ENCODE data around the gene MRPS12. TPM values are rescaled to one million over a fixed set of nuclear protein-coding genes. Genes with fewer than 3 reads are reported as not detected.

The MRPS12 gene
- total and polyA plus RNA-seq, 9 of the 15 experiments (the other 6 are each of a cell fraction or from before 2014, with no cell fraction given) = 8.1 to 174 (median 52.0) TPM

GRCh38 chr19:38905620-38906019, 25.1 kb upstream of the MRPS12 start:
- peaks cover 31% of the 10 kb centered on the region; the same call in 1 of the 3 replicates for H3K36me3 ChIP-seq (ENCODE audit: control insufficient read depth, insufficient read depth, low read length)
- in situ Hi-C loops (cut with MboI) = no loop called here
- intact Hi-C loops (cut with micrococcal nuclease) = no loop called here
- DNase-seq (ENCODE audit: extremely low read depth in 1 of 4, low spot score in 3 of 4) (no peak), FAIRE-seq (no peak), ATAC-seq (no peak)
- TF ChIP-seq BCL6 (CRISPR knock-in tag; IDR thresholded peaks at IDR 0.05) (no peak), RB1 (IDR thresholded peaks at IDR 0.05; ENCODE audit: low read depth) (no peak), KAT8 (IDR thresholded peaks at IDR 0.05; ENCODE audit: low read depth) (no peak), THRAP3 (IDR thresholded peaks at IDR 0.05; ENCODE audit: borderline replicate concordance) (no peak), ZNF282 (CRISPR knock-in tag; IDR thresholded peaks at IDR 0.05) (no peak), GATA2 (CRISPR knock-in tag; IDR thresholded peaks at IDR 0.05) (no peak), MCM3 (IDR thresholded peaks at IDR 0.05) (no peak), COPS2 (conservative IDR thresholded peaks at IDR 0.05) (no peak), MIER1 (IDR thresholded peaks at IDR 0.05; ENCODE audit: low read depth) (no peak), TCF7 (IDR thresholded peaks at IDR 0.05; ENCODE audit: borderline replicate concordance) (no peak), BRCA1 (IDR thresholded peaks at IDR 0.05) (no peak), BRCA1 (CRISPR knock-in tag; IDR thresholded peaks at IDR 0.05) (no peak), BACH1 (tag; IDR thresholded peaks at IDR 0.05) (no peak), ZNF507 (tag; conservative IDR thresholded peaks at IDR 0.05) (no peak), ESRRA (IDR thresholded peaks at IDR 0.05; ENCODE audit: borderline replicate concordance, low read depth) (no peak), USF2 (CRISPR knock-in tag; IDR thresholded peaks at IDR 0.05) (no peak), ZSCAN29 (IDR thresholded peaks at IDR 0.05) (no peak)
- TF ChIP-seq, protein P1, sequence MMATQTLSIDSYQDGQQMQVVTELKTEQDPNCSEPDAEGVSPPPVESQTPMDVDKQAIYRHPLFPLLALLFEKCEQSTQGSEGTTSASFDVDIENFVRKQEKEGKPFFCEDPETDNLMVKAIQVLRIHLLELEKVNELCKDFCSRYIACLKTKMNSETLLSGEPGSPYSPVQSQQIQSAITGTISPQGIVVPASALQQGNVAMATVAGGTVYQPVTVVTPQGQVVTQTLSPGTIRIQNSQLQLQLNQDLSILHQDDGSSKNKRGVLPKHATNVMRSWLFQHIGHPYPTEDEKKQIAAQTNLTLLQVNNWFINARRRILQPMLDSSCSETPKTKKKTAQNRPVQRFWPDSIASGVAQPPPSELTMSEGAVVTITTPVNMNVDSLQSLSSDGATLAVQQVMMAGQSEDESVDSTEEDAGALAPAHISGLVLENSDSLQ (IDR thresholded peaks at IDR 0.05) = no peak
- TF ChIP-seq, protein P2, sequence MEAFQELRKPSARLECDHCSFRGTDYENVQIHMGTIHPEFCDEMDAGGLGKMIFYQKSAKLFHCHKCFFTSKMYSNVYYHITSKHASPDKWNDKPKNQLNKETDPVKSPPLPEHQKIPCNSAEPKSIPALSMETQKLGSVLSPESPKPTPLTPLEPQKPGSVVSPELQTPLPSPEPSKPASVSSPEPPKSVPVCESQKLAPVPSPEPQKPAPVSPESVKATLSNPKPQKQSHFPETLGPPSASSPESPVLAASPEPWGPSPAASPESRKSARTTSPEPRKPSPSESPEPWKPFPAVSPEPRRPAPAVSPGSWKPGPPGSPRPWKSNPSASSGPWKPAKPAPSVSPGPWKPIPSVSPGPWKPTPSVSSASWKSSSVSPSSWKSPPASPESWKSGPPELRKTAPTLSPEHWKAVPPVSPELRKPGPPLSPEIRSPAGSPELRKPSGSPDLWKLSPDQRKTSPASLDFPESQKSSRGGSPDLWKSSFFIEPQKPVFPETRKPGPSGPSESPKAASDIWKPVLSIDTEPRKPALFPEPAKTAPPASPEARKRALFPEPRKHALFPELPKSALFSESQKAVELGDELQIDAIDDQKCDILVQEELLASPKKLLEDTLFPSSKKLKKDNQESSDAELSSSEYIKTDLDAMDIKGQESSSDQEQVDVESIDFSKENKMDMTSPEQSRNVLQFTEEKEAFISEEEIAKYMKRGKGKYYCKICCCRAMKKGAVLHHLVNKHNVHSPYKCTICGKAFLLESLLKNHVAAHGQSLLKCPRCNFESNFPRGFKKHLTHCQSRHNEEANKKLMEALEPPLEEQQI (IDR thresholded peaks at IDR 0.05) = no peak
- H3K4me3 ChIP-seq = no peak overlapping the region
- H3K27ac ChIP-seq (ENCODE audit: extremely low read depth, low read depth, low read length) = no peak overlapping the region
- no peaks in the 10 kb centered on the region for H4K20me1 ChIP-seq (replicated peaks; ENCODE audit: control insufficient read depth, insufficient read depth, low read length)
- BruUV-seq (replicated peaks) = no TSS peak
- 85% methylated on average over 4 of the region's 4 CpGs for WGBS (ENCODE audit: insufficient coverage, low coverage, missing lambda C conversion rate)
- no peak overlapping the region for H3K4me2 ChIP-seq (ENCODE audit: insufficient read depth, low read length)
- no peaks in the 10 kb centered on the region for H3K9me1 ChIP-seq (ENCODE audit: control insufficient read depth, insufficient read depth, low read length)
- H3K9ac ChIP-seq (ENCODE audit: insufficient read depth in 1 of 2, low read depth in 2 of 2, low read length in 2 of 2) = no peak overlapping the region; a peak in 1 of 4 replicates
- ChIA-PET CTCF (ENCODE audit: low intra/inter-chr PET ratio) (no interaction called here), POLR2A (interaction anchor here (0.8 kb wide), 1 partner anchor 10 kb away, joined by 3 read pairs; no protein-coding TSS in a partner anchor)
- H3K9me3 ChIP-seq (replicated peaks; ENCODE audit: control insufficient read depth, insufficient read depth, low read depth, low read length) = no peaks in the 10 kb centered on the region
- no peaks in the 10 kb centered on the region for H3K27me3 ChIP-seq (ENCODE audit: control insufficient read depth in 2 of 2, insufficient read depth in 2 of 2, low read length in 2 of 2)
- H3K79me2 ChIP-seq (ENCODE audit: control insufficient read depth, insufficient read depth, low read length) = peaks cover 12% of the 10 kb centered on the region
- H3K4me1 ChIP-seq (replicated peaks in 1 of 2; ENCODE audit: control insufficient read depth in 2 of 2, insufficient read depth in 2 of 2, low read length in 2 of 2) = peaks cover 0 to 19% of the 10 kb centered on the region in 2 experiments; a peak in 3 of 5 replicates
- no peak overlapping the region for H2AFZ ChIP-seq (ENCODE audit: low read depth, low read length)
